Fibroblast of pulmonary artery (primary cell): ENCODE measurements around the gene SPINK4.

Source experiments
- DNase-seq: peaks from one replicate; pipeline ENCODE4 v3.0.0-alpha.2; 2010; ENCODE audit warnings: low read depth
- H3K4me3 ChIP-seq: replicated peaks from 2 replicates; pipeline ENCODE4 v1.5.1; 2011; ENCODE audit warnings: low read depth, mild to moderate bottlenecking, control low read depth, low read length, moderate library complexity
- CTCF ChIP-seq: IDR thresholded peaks from 2 replicates; pipeline ENCODE4 v1.5.1; 2011; ENCODE audit warnings: mild to moderate bottlenecking, control low read depth, low read length, inconsistent platforms; ENCODE audit errors: missing control alignments

The SPINK4 gene

GRCh38 chr9:33297432-33297831, 57.5 kb downstream of the SPINK4 start:
- DNase-seq = no peak
- H3K4me3 ChIP-seq = no peak overlapping the region
- TF ChIP-seq CTCF = no peak
